Nephron (organoid): ENCODE measurements around the gene CEP83.

Experiments
- H3K27ac Mint-ChIP-seq, 3 experiments: 2 replicates each; pipeline ENCODE4 v1.8.0; 2020; ENCODE audit warnings: mixed read lengths in 3 of 3, mild to moderate bottlenecking in 2 of 3, moderate library complexity in 1 of 3
- H3K27me3 Mint-ChIP-seq: 2 replicates; pipeline ENCODE4 v1.8.0; 2021; ENCODE audit warnings: low read depth, mild to moderate bottlenecking, moderate library complexity, mixed read lengths
- H3K36me3 Mint-ChIP-seq: 2 replicates; pipeline ENCODE4 v1.8.0; 2020; ENCODE audit warnings: low read depth, mixed read lengths
- H3K4me1 Mint-ChIP-seq: 2 replicates; pipeline ENCODE4 v1.8.0; 2020; ENCODE audit warnings: mixed read lengths
- H3K4me3 Mint-ChIP-seq, 3 experiments: 2 replicates each; pipeline ENCODE4 v1.8.0; 2020; ENCODE audit warnings: mild to moderate bottlenecking in 3 of 3, mixed read lengths in 3 of 3, moderate library complexity in 2 of 3
- H3K9me3 Mint-ChIP-seq: 2 replicates; pipeline ENCODE4 v1.8.0; 2020; ENCODE audit warnings: mixed read lengths
- CTCF ChIP-seq, 3 experiments: fragments of 200-600 bp; sonication (generic); IDR thresholded peaks; one replicate each; pipeline ENCODE4 v1.5.0; 2021; ENCODE audit warnings: antibody characterized with exemption in 3 of 3; ENCODE audit not compliant: unreplicated experiment in 3 of 3

CEP83 gene, protein sequence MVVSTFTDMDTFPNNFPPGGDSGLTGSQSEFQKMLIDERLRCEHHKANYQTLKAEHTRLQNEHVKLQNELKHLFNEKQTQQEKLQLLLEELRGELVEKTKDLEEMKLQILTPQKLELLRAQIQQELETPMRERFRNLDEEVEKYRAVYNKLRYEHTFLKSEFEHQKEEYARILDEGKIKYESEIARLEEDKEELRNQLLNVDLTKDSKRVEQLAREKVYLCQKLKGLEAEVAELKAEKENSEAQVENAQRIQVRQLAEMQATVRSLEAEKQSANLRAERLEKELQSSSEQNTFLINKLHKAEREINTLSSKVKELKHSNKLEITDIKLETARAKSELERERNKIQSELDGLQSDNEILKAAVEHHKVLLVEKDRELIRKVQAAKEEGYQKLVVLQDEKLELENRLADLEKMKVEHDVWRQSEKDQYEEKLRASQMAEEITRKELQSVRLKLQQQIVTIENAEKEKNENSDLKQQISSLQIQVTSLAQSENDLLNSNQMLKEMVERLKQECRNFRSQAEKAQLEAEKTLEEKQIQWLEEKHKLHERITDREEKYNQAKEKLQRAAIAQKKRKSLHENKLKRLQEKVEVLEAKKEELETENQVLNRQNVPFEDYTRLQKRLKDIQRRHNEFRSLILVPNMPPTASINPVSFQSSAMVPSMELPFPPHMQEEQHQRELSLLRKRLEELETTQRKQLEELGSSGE

DNA sequence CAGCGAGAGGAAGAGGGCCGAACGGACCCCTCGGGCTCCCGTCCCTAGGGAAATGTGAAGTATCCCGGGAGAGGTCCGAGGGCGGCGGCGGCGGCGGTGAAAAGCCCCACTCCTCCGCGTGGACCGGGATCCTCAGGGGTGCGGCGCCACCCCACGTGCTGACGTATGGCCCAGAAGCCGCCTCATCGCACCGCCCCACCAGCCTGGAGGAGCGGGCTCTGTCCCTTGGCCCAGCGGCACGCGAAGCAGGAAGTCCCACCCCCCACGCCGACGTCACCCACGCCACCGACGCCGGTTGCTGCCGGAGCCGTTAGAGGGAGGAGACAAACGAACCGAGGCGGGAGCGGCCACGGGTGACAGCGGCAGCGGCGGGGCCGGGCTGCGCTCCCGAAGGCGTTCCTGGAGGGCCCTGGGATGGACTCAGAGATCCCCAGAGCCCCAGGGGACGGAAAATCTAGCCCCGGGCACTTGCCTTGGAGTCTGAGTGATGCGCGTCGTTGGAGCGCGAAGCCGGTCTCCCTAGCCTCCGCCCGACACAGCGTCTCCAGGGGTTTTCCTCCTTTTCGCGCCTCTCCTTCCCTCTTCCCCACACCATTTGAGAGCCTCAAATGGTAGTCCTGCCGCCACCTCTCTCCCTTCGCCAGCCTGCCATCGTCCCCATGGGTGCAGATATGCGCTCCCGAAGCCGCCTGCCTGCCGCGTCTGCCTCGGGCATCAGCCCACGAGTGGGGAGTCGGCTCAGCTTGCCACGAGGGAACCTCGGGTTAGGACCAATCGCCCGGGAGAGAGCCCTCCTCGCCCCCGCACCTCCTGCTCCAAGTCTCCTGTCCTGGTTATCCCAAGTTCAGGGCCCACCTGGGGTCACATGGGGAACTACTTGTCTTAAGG is at the start of gene CEP83:
CEP83 (minus strand) TSS at position 140 of the 888 bp plus-strand sequence. CDS start 47,377 bp downstream, outside the sequence.
- no peak for TF ChIP-seq CTCF (IDR thresholded peaks at IDR 0.05; ENCODE audit: unreplicated experiment in 3 of 3)
- Mint-ChIP-seq H3K9me3 (no peaks in the 10 kb centered on the region), H3K4me3 (peak within 1 kb of the TSS; percentile 96), H3K27me3 (no peaks in the 10 kb centered on the region), H3K36me3 (peaks cover 16% of the 10 kb centered on the region), H3K4me1 (peaks cover 17% of the 10 kb centered on the region), H3K27ac (peak within 1 kb of the TSS; percentile 80 to 94 (median 85))

DNA sequence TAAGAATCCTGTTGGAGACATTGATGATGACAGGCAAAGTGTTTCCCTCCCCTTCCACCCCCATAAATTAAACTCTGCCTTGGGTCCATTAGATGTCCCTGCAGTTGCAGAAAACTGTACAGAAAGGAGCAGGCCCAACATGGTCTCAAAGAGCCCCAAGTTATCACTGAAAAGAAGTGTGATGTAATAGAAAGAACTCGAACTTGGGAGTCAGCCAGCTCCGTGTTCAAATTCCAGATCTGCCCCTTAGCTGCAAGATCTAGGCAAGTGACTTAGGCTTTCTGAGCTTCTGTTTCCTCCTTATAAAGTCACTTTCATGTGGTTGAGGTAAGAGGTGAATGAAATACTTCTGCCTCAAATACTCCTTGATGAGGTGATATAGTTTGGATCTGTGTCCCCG is 49.6 kb upstream of the CEP83 start:
- Mint-ChIP-seq H3K27me3 (no peaks in the 10 kb centered on the region), H3K27ac (no peak overlapping the region), H3K9me3 (peaks cover 6% of the 10 kb centered on the region), H3K4me1 (no peaks in the 10 kb centered on the region), H3K4me3 (no peak overlapping the region), H3K36me3 (no peaks in the 10 kb centered on the region)
- no peak for TF ChIP-seq CTCF (IDR thresholded peaks at IDR 0.05; ENCODE audit: unreplicated experiment in 3 of 3)

DNA sequence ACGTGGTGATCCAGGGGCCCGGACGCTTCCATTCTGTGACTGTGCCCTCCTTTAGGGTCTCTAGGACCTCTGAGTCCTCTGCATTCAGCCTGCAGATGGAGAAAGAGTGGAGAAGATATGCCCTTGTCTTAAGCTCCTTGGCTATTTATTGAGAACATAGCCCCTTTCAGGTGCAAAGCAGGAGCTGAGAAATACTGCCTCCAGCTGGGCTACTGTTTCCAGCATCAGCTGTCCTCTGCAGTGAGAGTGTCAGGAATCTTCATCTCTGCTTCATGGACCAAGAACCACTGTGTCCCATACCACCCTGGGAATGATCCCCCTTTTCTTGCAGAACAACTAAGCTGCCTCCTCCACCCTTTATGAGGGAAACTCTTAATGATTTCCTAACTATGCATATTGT is 47.8 kb upstream of the CEP83 start:
- Mint-ChIP-seq H3K4me1 (no peaks in the 10 kb centered on the region), H3K36me3 (no peaks in the 10 kb centered on the region), H3K27ac (no peak overlapping the region), H3K27me3 (no peaks in the 10 kb centered on the region), H3K4me3 (no peak overlapping the region), H3K9me3 (peaks cover 12% of the 10 kb centered on the region)
- TF ChIP-seq CTCF (IDR thresholded peaks at IDR 0.05; ENCODE audit: unreplicated experiment in 3 of 3): no peak

DNA sequence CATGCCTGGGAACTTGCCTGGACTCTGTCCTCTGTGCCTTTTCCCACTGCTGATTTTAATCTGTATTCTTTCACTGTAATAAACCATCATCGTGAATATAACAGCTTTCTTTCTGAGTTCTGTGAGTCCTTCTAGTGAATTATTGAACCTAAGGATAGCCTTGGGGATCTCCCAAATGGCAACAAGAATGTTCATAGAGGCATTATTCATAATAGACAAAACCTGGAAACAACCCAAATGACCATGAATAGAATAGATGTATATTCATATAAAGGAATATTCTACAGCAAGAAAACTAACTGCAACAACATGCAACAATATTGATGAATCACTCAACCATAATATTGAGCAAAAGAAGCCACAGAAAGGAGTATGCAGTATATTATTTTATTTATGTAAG is 44.7 kb upstream of the CEP83 start:
- no peaks in the 10 kb centered on the region for H3K36me3 Mint-ChIP-seq
- H3K4me3 Mint-ChIP-seq: no peak overlapping the region
- peaks cover 14% of the 10 kb centered on the region for H3K9me3 Mint-ChIP-seq

DNA sequence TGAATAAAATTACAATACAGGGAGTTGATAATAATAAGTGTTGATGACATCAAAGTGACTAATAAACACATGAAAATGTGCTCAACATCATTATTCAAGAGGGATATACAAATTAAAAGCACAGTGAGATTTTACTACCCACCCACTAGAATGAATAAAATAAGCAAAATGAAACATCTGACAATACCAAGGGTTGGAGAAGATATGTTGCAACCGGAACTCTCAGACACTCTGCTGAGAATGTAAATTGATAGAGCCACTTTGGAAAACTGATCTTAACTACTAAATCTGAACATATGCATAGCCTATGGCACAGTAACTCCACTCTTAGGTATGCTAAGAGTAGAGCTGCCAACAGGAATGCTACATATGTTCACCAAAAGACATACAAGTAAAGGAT is 44.0 kb upstream of the CEP83 start:
- TF ChIP-seq CTCF (IDR thresholded peaks at IDR 0.05; ENCODE audit: unreplicated experiment in 3 of 3): no peak
- no peaks in the 10 kb centered on the region for H3K27me3 Mint-ChIP-seq
- H3K4me3 Mint-ChIP-seq: no peak overlapping the region
- peaks cover 14% of the 10 kb centered on the region for H3K9me3 Mint-ChIP-seq
- no peaks in the 10 kb centered on the region for H3K4me1 Mint-ChIP-seq
- no peaks in the 10 kb centered on the region for H3K36me3 Mint-ChIP-seq
- no peak overlapping the region for H3K27ac Mint-ChIP-seq

More for the DNA sequence above, 44.7 kb upstream of the CEP83 start:
- Mint-ChIP-seq H3K27me3 (no peaks in the 10 kb centered on the region), H3K4me1 (no peaks in the 10 kb centered on the region), H3K27ac (no peak overlapping the region)
- no peak for TF ChIP-seq CTCF (IDR thresholded peaks at IDR 0.05; ENCODE audit: unreplicated experiment in 3 of 3)
